Activated CD4-positive, alpha-beta memory T cell treated with anti-CD3 and anti-CD28 coated beads for 36 hours (primary cell): ENCODE results near the gene CCR5AS.
A peak's percentile ranks its signal among the peaks of the same experiment; 100 is the strongest.
"Not testable (repeated sequence)": the region's sequence is repeated elsewhere in the genome, so short reads cannot be mapped to it uniquely, and the experiment has no call there.

ENCODE experiments used
- CTCF ChIA-PET: fragments of 350-600 bp; sonication (Branson Sonifier 250); formaldehyde crosslinking; loops from one replicate; lab custom pipeline; 2021; ENCODE audit warnings: antibody characterized with exemption, inconsistent platforms; lab: Charles Lee
- POLR2A ChIA-PET: fragments of 350-600 bp; sonication (Branson Sonifier 250); formaldehyde crosslinking; loops from one replicate; lab custom pipeline; 2021; ENCODE audit warnings: antibody characterized with exemption; lab: Charles Lee
- DNase-seq: peaks from one replicate; pipeline ENCODE4 v3.0.0-alpha.2; 2020
- H3K27ac Mint-ChIP-seq: one replicate; pipeline ENCODE4 v1.8.0; 2021; ENCODE audit warnings: mixed read lengths
- H3K27me3 Mint-ChIP-seq: one replicate; pipeline ENCODE4 v1.8.0; 2021; ENCODE audit warnings: mixed read lengths
- H3K36me3 Mint-ChIP-seq: one replicate; pipeline ENCODE4 v1.8.0; 2021; ENCODE audit warnings: mixed read lengths
- H3K4me1 Mint-ChIP-seq: one replicate; pipeline ENCODE4 v1.8.0; 2021; ENCODE audit warnings: low read depth, mixed read lengths
- H3K4me3 Mint-ChIP-seq: one replicate; pipeline ENCODE4 v1.8.0; 2021; ENCODE audit warnings: mild to moderate bottlenecking, mixed read lengths
- H3K9me3 Mint-ChIP-seq: one replicate; pipeline ENCODE4 v1.8.0; 2021; ENCODE audit warnings: mixed read lengths
- intact Hi-C: fragments of 100-400 bp; cut with micrococcal nuclease; formaldehyde crosslinking; loops from one replicate; pipeline ENCODE4 v1.15.1; 2023

CCR5AS gene

DNA sequence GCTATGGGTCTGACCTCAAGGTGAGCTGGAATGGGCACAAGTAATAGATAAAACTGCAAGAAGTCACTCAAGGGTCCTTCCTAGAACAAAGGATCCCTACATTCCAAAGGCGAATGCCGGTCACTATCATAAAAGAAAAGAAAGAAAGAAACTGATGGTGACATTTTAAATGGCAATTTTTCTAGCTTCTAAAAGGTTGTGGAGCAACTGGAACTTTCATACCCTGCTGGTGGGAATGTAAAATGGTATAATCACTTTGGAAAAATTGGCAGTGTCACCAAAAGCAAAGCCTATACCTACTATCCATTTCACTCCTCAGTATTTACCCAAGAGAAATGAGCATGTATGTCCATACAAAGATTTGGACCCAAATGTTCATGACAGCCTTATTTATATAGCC lies 4.4 kb upstream of the CCR5AS start:
- POLR2A ChIA-PET = no interaction called here
- Mint-ChIP-seq H3K36me3 (no peaks in the 10 kb centered on the region), H3K9me3 (no peaks in the 10 kb centered on the region), H3K27ac (no peak overlapping the region), H3K4me3 (no peak overlapping the region), H3K27me3 (peaks cover 1% of the 10 kb centered on the region), H3K4me1 (peaks cover 13% of the 10 kb centered on the region)
- no peak for DNase-seq
- intact Hi-C loops = no loop called here
- CTCF ChIA-PET = no interaction called here

DNA sequence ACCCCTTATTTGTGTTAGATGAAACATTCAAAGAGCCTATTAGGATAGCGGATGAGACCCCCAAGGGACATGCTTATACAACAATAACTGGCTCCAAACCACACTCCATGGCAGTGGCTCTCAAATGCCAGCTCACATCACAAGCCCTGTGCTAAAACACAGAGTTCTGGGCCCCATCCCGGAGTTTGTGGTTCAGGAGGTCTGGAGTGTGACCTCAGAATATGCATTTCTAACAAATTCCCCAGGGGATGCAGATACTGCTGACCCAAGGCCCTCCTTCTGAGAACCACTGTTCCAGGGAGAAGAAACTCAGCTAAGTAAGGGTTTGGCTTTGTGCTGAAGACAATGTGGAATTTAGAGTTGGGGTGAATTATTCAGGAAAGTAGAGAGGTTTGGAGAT lies 3.8 kb upstream of the CCR5AS start:
- Mint-ChIP-seq H3K27me3 (peaks cover 1% of the 10 kb centered on the region), H3K36me3 (no peaks in the 10 kb centered on the region)

DNA sequence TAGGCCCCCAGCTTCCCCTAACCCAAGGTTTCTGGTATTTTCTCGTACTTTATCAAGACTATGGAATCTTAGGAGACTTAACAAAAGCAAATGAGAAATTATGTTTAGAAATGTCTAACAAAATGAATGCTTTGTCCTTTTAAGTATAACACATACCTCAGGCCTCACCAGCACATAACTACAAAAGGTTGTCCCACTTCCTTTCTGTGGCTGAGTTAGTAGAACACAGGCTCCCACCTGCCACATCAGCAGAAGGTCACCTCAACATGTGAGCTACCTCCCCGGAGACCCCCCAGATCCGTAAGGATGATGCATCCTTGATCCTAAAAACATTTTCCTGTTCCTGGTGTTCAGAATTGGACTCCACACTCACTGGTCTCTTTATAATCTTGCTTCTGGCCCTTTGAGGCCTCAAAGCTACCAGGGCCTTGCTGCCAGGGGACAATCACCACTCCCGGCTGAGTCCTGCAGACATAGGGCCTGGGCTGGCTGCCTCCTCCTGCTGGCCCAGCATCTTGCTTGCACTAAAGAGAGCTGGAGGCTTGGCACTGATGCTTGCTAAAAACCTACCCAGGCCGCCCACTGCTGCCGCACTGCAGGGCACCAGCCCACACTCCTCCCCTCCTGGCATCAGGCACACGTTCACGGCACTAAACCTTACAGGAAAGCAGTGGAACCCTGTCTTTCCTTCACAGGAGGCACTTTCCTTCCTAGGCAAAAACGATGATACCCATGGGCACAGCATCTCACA lies 3.0 kb upstream of the CCR5AS start:
- intact Hi-C loops = no loop called here
- no peaks in the 10 kb centered on the region for H3K36me3 Mint-ChIP-seq

More for the DNA sequence above, 3.8 kb upstream of the CCR5AS start:
- H3K9me3 Mint-ChIP-seq = no peaks in the 10 kb centered on the region
- DNase-seq = no peak
- H3K27ac Mint-ChIP-seq = no peak overlapping the region
- intact Hi-C loops = no loop called here
- H3K4me1 Mint-ChIP-seq = peaks cover 13% of the 10 kb centered on the region
- ChIA-PET CTCF (no interaction called here), POLR2A (no interaction called here)
- H3K4me3 Mint-ChIP-seq = no peak overlapping the region

DNA sequence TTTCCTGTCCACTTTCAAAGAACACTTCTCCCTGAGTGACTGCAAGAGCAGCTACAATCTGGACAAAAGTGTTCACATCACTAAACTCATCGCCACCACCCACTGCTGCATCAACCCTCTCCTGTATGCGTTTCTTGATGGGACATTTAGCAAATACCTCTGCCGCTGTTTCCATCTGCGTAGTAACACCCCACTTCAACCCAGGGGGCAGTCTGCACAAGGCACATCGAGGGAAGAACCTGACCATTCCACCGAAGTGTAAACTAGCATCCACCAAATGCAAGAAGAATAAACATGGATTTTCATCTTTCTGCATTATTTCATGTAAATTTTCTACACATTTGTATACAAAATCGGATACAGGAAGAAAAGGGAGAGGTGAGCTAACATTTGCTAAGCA lies 2.0 kb upstream of the CCR5AS start:
- H3K36me3 Mint-ChIP-seq = no peaks in the 10 kb centered on the region
- H3K4me1 Mint-ChIP-seq = peaks cover 13% of the 10 kb centered on the region
- POLR2A ChIA-PET = no interaction called here
- CTCF ChIA-PET = no interaction called here
- no peak overlapping the region for H3K27ac Mint-ChIP-seq
- DNase-seq = no peak
- no peak overlapping the region for H3K4me3 Mint-ChIP-seq
- intact Hi-C loops = no loop called here
- peaks cover 1% of the 10 kb centered on the region for H3K27me3 Mint-ChIP-seq
- H3K9me3 Mint-ChIP-seq = no peaks in the 10 kb centered on the region

More for the DNA sequence above, 3.0 kb upstream of the CCR5AS start:
- ChIA-PET CTCF (no interaction called here), POLR2A (no interaction called here)
- no peaks in the 10 kb centered on the region for H3K9me3 Mint-ChIP-seq
- H3K4me1 Mint-ChIP-seq = peaks cover 13% of the 10 kb centered on the region
- H3K27ac Mint-ChIP-seq = no peak overlapping the region
- no peak overlapping the region for H3K4me3 Mint-ChIP-seq
- H3K27me3 Mint-ChIP-seq = peaks cover 1% of the 10 kb centered on the region
- no peak for DNase-seq

DNA sequence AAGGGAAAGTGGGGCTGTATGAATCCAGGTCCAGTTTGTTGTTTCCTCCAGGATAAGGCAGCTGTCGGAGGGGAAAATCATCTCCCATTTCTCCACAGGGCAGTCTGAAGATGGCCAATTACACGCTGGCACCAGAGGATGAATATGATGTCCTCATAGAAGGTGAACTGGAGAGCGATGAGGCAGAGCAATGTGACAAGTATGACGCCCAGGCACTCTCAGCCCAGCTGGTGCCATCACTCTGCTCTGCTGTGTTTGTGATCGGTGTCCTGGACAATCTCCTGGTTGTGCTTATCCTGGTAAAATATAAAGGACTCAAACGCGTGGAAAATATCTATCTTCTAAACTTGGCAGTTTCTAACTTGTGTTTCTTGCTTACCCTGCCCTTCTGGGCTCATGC lies 1.1 kb upstream of the CCR5AS start:
- peaks cover 1% of the 10 kb centered on the region for H3K9me3 Mint-ChIP-seq

DNA sequence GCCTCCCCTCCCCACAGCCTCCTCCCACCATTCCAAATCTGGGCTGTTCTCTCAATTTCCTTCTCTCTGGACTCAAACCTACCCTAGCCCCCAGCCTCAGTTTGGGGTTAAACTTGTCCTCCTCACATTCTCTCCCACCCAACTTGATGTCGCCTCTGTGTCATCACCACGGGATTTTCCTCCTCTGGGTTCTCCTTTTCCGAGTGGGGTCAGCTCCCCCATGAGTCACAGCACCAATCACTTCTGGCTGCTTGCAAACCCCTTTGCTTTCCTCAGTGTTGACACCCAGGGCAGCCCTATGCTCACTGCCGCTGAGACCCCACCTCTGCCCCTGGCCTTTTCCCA lies 451 bp downstream of the CCR5AS start:
- CTCF ChIA-PET = interaction anchor here (1.2 to 2.3 kb wide), 2 partner anchors 28 to 82 kb away, joined by 5 to 8 read pairs; no protein-coding TSS in a partner anchor
- Mint-ChIP-seq H3K9me3 (peaks cover 4% of the 10 kb centered on the region), H3K36me3 (no peaks in the 10 kb centered on the region), H3K4me3 (no peak overlapping the region), H3K27me3 (peaks cover 4% of the 10 kb centered on the region), H3K4me1 (peaks cover 13% of the 10 kb centered on the region), H3K27ac (peak overlapping the region; percentile 39)
- intact Hi-C loops = no loop called here
- POLR2A ChIA-PET = no interaction called here
- no peak for DNase-seq

More for the DNA sequence above, 1.1 kb upstream of the CCR5AS start:
- H3K4me3 Mint-ChIP-seq = no peak overlapping the region
- CTCF ChIA-PET = interaction anchor here (1.5 to 2.3 kb wide), 2 partner anchors 81 to 131 kb away, joined by 5 to 8 read pairs; no protein-coding TSS in a partner anchor
- POLR2A ChIA-PET = interaction anchor here (1.0 to 1.1 kb wide), 2 partner anchors 38 to 123 kb away, joined by 3 read pairs; no protein-coding TSS in a partner anchor
- peaks cover 1% of the 10 kb centered on the region for H3K27me3 Mint-ChIP-seq
- H3K36me3 Mint-ChIP-seq = no peaks in the 10 kb centered on the region
- DNase-seq = no peak
- intact Hi-C loops = no loop called here
- H3K4me1 Mint-ChIP-seq = peaks cover 13% of the 10 kb centered on the region
- no peak overlapping the region for H3K27ac Mint-ChIP-seq

DNA sequence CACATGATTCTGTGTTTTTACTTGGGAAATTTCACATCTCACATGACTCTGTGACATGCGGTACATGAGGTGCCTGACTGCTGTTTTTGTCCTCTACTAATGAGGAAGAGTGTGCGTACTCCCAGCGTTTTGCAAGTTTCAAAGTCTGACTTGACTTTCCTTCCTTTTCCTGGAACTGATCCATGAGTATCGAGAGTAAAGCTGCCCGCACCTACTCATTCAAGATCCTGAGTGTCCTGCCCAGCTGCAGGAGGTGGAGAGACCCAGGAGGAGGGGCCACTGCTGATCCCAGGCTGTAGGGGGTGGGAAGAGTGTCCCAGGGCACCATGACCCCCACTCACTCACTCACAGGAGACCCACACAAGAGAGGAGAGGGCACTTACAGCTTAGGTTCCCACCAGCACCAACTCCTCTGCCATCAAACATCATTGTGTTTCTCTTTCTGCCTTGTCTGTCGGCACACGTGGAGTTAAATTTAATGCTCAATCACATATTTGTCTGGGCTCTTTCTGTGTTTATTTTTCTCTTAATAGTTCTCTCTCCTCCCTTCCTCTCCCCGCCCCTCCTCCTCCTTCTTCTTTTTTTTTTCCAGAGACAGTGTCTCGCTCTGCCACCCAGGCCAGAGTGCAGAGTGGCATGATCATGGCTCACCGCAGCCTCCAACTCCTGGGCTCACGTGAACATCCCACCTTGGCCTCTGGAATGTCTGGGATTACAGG lies 1.4 kb downstream of the CCR5AS start:
- Mint-ChIP-seq H3K27ac (no peak overlapping the region), H3K9me3 (peaks cover 4% of the 10 kb centered on the region), H3K36me3 (no peaks in the 10 kb centered on the region), H3K27me3 (peaks cover 4% of the 10 kb centered on the region), H3K4me1 (peaks cover 13% of the 10 kb centered on the region), H3K4me3 (no peak overlapping the region)
- POLR2A ChIA-PET = no interaction called here
- no peak for DNase-seq
- intact Hi-C loops = no loop called here
- CTCF ChIA-PET = interaction anchor here (1.2 to 2.3 kb wide), 2 partner anchors 27 to 83 kb away, joined by 5 to 8 read pairs; no protein-coding TSS in a partner anchor

DNA sequence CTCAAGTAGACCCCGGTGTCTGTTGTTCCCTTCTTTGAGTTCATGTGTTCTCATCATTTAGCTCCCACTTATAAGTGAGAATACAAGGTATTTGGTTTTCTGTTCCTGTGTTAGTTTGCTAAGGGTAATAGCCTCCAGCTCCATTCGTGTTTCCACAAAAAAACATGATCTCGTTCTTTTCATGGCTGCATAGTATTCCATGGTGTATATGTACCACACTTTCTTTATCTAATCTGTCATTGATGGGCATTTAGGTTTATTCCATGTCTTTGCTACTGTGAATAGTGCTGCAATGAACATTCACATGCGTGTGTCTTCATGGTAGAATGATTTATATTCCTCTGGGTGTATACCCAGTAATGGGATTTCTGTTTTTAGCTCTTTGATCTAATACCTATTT lies 4.0 kb downstream of the CCR5AS start:
- intact Hi-C loops, H3K27ac Mint-ChIP-seq, H3K4me1 Mint-ChIP-seq, CTCF ChIA-PET, DNase-seq, H3K4me3 Mint-ChIP-seq, H3K9me3 Mint-ChIP-seq, POLR2A ChIA-PET, H3K27me3 Mint-ChIP-seq, H3K36me3 Mint-ChIP-seq: not testable (repeated sequence)

DNA sequence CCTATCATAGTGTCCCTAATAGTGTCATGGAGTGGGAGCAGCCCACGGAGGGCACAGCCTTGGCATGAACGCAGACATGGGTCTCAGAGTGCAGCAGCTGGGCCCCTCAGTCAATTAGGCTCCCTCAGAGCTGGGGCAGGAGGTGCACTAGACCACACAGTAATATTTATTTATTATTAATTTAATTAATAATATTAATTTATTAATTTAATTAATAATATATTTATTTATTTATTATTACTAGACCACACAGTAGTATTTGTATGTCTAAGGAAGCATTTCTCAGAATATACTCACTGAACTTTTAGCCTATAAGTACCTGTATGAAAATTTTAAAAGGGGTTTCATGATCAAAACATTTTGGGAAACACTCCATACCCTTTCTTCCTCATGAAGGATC lies 5.3 kb downstream of the CCR5AS start:
- Mint-ChIP-seq H3K36me3 (no peaks in the 10 kb centered on the region), H3K4me3 (no peak overlapping the region), H3K27me3 (peaks cover 3% of the 10 kb centered on the region), H3K27ac (no peak overlapping the region), H3K4me1 (peaks cover under 1% of the 10 kb centered on the region), H3K9me3 (peaks cover 4% of the 10 kb centered on the region)
- no peak for DNase-seq
- ChIA-PET POLR2A (no interaction called here), CTCF (interaction anchor here (1.5 kb wide), 1 partner anchor 24 kb away, joined by 6 read pairs; no protein-coding TSS in a partner anchor)
- intact Hi-C loops = no loop called here

DNA sequence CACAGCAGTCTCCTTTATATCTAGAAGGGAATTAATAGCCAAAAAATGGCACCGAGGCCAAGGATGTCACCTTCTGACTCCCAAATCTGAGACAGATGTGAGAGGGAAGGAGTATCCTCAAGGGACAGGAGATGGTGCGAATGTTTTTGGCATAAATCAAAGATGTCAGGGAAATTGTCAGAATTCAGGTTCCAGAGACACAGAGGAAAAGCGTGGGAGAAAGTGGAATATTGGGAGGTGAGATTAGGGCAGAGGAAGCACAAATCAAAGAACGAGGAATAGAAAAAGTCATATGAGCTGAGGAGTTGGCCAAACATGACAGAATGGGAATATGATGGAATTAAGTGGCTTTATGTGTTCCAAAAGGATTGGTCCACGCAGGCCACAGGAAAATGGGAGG lies 6.0 kb downstream of the CCR5AS start:
- ChIA-PET CTCF (interaction anchor here (1.5 kb wide), 1 partner anchor 23 kb away, joined by 6 read pairs; no protein-coding TSS in a partner anchor), POLR2A (no interaction called here)

DNA sequence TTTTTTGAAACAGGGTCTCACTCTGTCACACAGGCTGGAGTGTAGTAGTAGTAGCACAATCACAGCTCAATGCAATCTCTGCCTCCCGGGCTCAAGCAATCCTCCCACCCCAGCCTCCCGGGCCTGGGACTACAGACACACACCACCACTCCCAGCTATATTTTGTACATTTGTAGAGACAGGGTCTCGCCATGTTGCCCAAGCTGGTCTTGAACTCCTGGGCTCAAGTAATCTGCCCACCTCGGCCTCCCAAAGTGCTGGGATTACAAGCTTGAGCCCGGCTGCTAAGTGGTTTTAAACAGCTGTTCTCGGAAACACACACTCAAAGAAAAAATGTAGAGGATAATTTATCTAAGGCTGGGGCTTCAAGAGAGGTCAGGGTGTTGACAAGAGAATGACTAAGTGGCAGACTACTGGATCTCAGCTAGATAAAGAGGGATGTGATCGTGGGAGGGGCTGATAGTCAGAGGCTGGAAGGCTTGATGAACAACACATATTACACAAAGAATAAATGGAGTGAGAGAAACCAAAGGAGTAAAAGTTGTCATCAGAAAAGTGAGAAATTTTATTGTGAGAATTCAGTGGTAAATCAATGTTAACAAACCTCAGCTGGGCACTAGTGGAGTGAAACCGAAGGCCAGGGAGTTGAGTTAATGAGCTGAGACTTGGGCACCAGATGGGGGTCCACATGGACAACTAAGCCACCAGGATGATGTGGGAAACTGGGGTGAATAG lies 6.7 kb downstream of the CCR5AS start:
- intact Hi-C loops = no loop called here
- peaks cover 4% of the 10 kb centered on the region for H3K27me3 Mint-ChIP-seq
- no peak overlapping the region for H3K4me3 Mint-ChIP-seq
- CTCF ChIA-PET = interaction anchor here (1.0 to 1.5 kb wide), 2 partner anchors 22 to 321 kb away, joined by 4 to 6 read pairs; no protein-coding TSS in a partner anchor
- no peak for DNase-seq
- H3K36me3 Mint-ChIP-seq = no peaks in the 10 kb centered on the region
- no peak overlapping the region for H3K27ac Mint-ChIP-seq
- H3K9me3 Mint-ChIP-seq = peaks cover 4% of the 10 kb centered on the region
- POLR2A ChIA-PET = interaction anchor here (1.1 kb wide), 1 partner anchor 298 kb away, joined by 3 read pairs; no protein-coding TSS in a partner anchor
- peaks cover 2% of the 10 kb centered on the region for H3K4me1 Mint-ChIP-seq

More for the DNA sequence above, 6.0 kb downstream of the CCR5AS start:
- H3K27me3 Mint-ChIP-seq = peaks cover 3% of the 10 kb centered on the region
- H3K9me3 Mint-ChIP-seq = peaks cover 4% of the 10 kb centered on the region
- intact Hi-C loops = no loop called here
- no peak for DNase-seq
- H3K4me1 Mint-ChIP-seq = peaks cover 2% of the 10 kb centered on the region
- no peak overlapping the region for H3K4me3 Mint-ChIP-seq
- H3K27ac Mint-ChIP-seq = no peak overlapping the region
- H3K36me3 Mint-ChIP-seq = no peaks in the 10 kb centered on the region
